HG03108 (cell line): ENCODE measurements around the gene PTTG1.
A peak's percentile ranks its signal among the peaks of the same experiment; 100 is the strongest.

ENCODE experiments used
- ATAC-seq: cut with Tn5 transposase; IDR thresholded peaks from one replicate; pipeline ENCODE4 v1.9.1; 2021; ENCODE audit warnings: moderate library complexity; ENCODE audit not compliant: unreplicated experiment

The PTTG1 gene

GRCh38 chr5:160452795-160453194 is 31.1 kb downstream of the PTTG1 start:
- no peak for ATAC-seq

- no peak for ATAC-seq
Observed at GRCh38 chr5:160453751-160454150, 32.1 kb downstream of the PTTG1 start.

- ATAC-seq, result no peak
Observed at GRCh38 chr5:160455600-160455999, 33.9 kb downstream of the PTTG1 start.

GRCh38 chr5:160456480-160457177 is 35.0 kb downstream of the PTTG1 start:
- no peak for ATAC-seq

GRCh38 chr5:160457252-160457651 is 35.6 kb downstream of the PTTG1 start:
- no peak for ATAC-seq

GRCh38 chr5:160458806-160459800 is 37.4 kb downstream of the PTTG1 start:
- ATAC-seq, result peak; percentile 62

- no peak for ATAC-seq
Observed at GRCh38 chr5:160460377-160461049, 38.9 kb downstream of the PTTG1 start.

- ATAC-seq, result no peak
Observed at GRCh38 chr5:160461378-160461777, 39.7 kb downstream of the PTTG1 start.

- ATAC-seq, result peak; percentile 43
Observed at GRCh38 chr5:160462167-160462566, 40.5 kb downstream of the PTTG1 start.

GRCh38 chr5:160463227-160463626 is 41.6 kb downstream of the PTTG1 start:
- ATAC-seq, result no peak

- ATAC-seq, result no peak
Observed at GRCh38 chr5:160463740-160464465, 42.2 kb downstream of the PTTG1 start.

- ATAC-seq, result no peak
Observed at GRCh38 chr5:160464466-160464797, 42.8 kb downstream of the PTTG1 start.

- ATAC-seq, result no peak
Observed at GRCh38 chr5:160466116-160466515, 44.5 kb downstream of the PTTG1 start.

GRCh38 chr5:160466889-160467554 is 45.4 kb downstream of the PTTG1 start:
- no peak for ATAC-seq

- ATAC-seq, result peak; percentile 93
Observed at GRCh38 chr5:160467555-160468362, 46.1 kb downstream of the PTTG1 start.

- ATAC-seq, result no peak
Observed at GRCh38 chr5:160468363-160468975, 46.8 kb downstream of the PTTG1 start.

GRCh38 chr5:160469156-160470144 is 47.8 kb downstream of the PTTG1 start:
- ATAC-seq, result no peak
